Limb (tissue), 2 donors: ENCODE data around the gene SIRT3.
"Not testable (repeated sequence)": the region's sequence is repeated elsewhere in the genome, so short reads cannot be mapped to it uniquely, and the experiment has no call there.

Source experiments
- DNase-seq, 2 donors: peaks; one replicate each; pipeline ENCODE4 v3.0.0-alpha.2; 2016; ENCODE audit errors: extremely low spot score in 2 of 2

The SIRT3 gene

DNA sequence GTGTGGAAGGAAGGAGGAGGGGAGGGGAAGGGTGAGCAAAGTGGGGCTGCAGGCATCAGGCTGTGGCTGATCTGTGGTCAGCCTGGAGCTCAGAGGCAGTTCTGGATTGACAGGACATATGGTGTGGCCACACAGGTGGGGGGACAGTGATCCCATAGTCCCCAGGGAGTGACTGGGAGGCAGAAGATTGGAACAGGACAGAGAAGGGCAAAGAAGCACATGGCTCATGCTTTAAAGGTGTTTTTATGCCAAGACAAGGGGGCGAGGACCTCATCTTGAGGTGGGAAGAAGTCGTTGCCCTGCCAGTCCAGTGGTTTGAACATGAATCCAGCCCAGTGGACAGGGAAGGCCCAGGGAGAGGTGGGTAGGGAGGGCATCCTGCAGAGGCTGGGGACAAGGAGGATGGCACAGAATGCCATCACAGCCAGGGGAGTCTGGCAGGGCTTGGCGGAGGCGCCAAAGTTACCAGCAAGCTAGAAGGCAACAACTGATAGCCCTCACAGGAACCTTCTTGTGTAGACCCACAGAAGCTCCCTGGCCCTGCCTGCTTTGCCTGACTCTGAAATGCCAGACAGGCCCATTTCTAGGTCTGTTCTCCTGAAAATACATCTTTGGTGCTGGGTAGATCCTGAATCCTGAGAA, 32.1 kb downstream of the SIRT3 start:
- peak in 1 of 2 donors; percentile 18 for DNase-seq

DNA sequence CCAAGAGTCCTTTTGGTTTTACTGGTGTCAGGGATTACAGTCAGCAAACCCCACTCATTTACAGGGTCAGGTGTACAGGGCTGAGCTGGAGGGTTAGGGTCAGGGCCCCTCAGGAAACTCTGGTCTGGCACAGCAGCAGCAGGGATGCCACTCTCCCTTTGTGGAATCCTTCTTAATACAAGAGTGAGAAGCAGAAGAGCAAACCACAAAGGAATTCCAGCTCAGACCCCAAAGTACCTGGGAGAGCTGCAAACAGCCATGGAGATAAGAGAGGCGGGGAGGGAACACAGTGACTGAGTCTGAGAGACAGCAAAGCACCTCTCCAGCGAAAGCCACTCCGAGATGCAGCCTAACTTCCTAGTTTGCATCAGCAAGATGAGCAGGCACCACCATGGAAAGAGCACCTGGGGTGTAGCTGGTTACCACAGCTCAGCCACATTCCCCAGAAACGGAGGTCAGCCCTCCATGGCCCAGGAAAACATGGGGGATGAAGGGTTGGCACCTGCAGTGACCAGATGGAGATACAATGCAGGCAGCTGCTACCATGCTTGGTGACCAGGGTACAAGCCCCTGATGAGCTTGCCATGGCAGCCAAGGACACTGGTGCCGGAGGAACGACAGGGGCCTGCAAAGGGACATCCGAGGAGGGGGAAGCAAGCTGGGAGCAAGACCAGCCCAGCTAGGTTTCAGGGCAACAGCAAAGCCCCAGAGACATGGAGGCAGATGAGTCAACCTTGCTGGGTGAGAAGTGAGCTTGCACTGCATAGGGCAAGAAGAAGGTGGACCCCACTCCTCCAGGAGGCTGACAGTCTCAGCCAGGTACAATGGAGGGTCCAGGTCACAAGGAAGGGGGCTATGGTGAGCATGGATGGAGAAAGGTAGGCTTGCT, 32.8 kb downstream of the SIRT3 start:
- peak in 1 of 2 donors; percentile 14 for DNase-seq

DNA sequence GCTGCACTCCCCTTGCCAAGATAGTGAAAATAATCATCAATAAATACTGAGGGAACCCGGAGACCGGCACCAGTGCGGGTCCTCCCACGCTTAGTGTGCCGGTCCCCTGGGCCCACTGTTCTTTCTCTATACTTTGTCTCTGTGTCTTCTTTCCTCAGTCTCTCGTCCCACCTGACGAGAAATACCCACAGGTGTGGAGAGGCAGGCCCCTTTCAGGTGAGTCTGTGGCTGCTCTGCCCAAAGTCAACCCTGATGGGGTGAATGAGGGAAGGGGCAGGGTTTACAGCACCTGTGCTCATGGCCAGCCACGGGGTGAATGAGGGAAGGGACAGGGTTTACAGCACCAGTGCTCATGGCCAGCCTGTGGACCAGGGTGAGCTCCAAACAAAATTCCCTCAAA, 33.7 kb downstream of the SIRT3 start:
- DNase-seq, result no peak

DNA sequence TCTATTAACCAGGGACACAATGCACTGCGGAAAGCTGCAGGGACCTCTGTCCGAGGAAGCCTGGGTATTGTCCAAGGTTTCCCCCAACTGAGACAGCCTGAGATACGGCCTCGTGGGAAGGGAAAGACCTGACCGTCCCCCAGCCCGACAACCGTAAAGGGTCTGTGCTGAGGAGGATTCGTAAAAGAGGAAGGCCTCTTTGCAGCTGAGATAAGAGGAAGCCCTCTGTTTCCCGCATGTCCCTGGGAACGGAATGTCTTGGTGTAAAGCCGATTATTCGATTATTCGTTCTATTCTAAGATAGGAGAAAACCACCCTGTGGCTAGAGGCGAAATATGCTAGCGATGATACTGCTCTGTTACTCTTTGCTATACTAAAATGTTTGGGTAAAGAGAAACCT, 34.2 kb downstream of the SIRT3 start:
- no peak for DNase-seq

DNA sequence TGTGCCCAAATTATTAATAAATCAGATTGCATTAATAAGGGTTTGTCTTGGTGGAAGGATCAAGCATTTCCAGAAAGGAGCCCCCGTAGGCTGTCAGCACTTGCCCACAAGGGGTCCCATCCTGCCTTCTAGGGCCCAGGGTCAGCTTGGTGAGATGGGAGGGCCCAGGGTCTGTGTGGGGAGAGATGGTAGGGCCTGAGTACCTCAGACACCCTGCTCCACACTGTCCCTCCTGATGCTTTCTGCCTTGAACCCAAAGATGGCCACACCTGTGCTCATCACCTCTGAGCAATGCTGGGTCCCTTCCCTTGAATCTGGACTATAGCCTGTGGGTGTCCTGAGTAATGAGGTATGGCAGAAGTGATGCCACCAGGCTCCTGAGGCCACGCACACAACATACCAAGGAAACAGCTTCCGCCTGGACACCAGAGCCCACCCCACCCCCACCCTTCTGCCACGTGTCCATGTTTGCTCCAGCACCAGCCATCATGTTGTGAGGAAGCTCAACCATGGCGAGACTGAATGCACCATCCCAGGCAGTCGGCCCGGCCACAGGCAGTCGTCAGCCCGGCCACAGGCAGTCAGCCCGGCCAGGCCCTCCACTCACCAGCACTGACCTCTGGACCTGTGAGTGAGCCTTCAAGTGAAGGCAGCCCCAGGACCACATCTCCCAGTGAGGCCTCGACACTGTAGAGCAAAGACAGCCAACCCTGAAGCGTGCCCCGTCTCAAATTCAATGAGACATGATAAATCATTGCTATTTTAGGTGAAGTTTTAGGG, 35.7 kb downstream of the SIRT3 start:
- DNase-seq, result no peak

DNA sequence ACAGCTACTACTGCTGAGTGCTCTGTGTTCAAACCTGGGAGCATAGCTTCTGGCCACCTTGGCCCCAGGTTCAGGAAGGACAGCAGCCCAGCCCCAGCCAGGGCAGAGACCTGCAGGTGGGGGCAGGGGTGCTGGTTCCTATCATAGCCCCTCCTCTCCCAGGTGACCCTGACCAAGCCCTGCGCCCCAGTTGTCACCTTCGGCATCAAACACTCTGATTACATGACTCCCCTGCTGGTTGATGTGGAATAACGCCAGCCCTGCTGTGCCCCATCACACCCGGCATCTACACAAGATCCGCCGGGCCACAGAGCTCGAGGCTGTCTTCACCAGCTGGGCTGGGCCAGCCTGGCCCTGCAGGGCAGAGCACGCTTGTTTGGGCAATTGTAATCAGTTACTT, 36.4 kb downstream of the SIRT3 start:
- no peak for DNase-seq

DNA sequence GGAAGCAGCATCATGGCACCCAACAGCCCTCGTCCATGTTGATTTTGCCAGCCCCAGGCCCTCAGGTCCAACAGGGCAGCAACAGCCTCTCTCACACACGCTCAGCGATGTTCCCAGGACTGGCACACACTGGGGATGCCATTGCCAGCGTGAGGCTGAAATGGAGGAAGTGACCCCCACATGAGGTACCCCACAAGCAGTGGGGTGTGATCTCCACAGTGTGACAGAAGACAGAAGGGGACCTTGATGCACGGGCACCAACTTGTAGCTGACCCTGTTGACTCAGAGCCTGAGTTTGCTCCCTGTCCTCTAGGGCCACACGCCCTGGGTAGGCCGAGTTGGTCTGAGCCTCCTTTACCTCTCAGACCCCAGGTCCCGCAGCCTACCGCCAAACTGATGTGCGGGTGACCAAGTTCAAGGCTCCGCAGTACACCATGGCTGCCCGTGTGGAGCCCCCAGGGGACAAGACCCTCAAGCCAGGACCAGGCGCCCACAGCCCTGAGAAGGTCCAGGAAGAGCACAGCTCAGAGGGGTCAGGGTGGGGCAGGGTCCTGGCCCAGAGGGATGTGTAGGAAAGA, 37.0 kb downstream of the SIRT3 start:
- no peak for DNase-seq

DNA sequence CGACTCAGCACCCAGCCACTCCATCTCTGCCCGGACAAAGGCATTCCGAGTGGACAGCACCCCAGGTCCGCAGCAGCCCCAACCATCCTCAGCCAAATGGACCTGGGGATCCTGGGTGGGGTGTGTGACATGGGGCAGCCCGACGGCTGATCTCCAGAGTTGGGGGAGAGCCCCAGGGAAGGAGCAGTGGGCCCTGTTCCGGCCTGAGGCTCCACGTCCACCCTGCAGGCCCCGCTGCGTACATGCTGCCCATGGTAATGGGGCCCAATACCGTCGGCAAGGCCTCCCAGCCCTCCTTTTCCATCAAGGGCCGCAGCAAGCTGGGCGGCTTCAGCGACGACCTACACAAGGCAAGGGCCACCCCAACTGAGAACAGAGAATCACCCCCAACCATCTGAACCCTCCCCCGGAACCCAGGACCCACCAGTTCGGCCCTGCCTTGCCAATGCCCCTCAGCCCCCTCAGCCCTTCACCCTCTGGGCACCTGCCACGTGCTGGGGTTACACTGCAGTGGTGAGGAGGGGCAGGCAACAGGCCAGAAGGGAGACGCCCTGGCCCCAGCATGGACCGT, 37.8 kb downstream of the SIRT3 start:
- DNase-seq, result no peak

DNA sequence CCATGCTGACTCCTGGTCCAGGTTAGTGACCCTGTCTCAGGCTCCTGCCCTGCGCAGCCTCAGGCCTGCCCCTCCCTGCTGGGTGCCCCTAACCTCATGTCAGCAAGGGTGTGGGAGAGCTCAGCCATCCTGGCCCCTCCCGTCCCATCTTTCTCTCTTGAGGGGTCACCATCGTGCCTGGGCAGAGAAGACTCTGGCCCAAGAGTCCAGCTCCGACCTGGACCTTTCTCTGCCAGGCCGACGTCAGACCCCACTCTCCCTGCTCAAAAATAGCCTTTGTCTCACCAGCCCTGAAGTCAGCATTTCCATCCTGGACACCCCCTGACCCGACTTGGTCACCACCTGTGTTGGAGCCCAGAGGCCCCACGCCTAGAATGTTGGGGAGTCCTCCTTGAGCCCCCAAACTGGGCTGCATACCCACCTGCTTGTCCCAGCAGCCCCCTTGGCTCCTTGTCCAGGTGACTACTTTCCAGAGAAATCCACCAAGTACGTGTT, 38.4 kb downstream of the SIRT3 start:
- DNase-seq, result no peak

DNA sequence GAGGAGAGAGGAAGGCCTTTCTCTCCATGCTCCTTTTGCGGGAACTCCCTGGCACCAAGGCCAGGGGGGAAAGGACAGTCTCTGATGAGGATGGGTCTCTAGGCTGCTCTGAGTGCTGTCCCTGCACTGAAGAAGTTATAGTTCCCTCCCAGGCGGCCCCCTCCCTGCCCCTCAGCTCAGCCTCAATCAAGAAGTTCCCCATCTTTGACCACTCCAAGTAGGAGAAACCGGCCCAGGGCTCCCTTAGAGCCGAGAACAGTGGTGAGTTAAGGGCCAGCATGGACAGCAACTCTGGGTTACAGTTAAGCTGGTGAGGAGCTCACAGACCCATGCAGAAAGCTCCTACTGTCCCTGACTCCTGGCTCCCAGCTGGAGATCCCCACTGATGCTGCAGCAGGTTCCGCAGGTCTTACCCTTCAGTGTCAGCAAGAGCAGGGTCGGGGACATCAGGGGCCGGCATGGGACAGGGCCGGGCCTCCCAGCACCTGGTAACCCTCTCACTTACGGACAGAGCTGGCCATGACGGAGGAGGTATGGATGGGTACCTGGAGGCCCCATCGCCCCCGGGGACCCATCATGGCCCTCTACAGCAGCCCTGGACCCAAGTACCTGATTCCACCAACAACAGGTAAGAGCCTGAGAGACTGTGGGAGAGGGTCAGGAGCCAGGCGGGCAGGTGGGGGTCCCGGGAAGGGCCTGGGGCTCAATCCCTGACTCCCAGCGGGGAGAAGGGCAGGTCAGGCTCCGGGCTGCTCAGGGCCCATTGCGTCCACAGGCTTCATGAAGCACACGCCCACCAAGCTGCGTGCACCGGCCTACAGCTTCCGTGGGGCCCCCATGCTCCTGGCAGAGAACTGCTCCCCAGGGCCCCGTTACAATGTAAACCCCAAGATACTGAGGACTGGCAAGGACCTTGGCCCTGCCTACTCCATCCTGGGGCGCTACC, 39.1 kb downstream of the SIRT3 start:
- DNase-seq, result peak in 1 of 2 donors; percentile 29

DNA sequence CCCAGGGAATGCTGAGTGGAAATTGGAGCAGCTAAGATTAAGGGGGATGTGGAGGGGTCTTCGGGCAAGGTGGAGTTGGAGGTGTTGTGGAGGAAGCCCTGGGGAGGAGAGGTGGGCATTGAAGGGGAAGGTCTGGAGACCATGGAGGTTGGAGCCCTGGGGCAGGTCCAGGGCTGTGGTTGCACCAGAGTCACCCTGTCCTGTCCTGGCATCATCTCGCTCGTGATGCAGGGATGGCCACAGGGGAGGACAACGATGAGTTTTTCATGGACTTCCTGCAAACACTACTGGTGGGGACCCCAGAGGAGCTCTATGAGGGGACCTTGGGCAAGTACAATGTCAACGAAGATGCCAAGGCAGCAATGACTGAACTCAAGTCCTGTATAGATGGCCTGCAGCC, 42.7 kb downstream of the SIRT3 start:
- not testable (repeated sequence) for DNase-seq

DNA sequence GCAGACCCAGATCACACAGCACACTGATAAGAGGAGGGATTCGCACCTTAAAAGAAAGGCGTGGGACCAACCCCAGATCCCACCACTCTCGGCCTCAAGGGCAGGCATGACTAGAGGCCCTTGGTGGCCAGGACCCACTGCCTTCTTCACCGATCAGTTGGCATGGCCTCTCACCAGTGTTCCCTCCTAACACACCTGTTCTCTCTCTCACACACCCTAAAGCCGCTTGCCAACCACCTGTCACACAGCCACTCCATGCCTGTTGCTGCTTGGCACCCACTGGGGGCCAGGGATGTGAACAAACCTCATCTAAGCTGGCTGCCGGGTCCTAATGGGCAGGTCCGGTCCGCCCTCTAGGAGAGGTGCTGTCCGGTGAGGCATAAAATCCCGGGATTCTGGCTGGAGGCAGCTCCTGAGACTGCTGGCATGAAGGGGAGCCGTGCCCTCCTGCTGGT, 43.4 kb downstream of the SIRT3 start, which contains the start of gene SCGB1C1:
Gene SCGB1C1, plus strand, starts transcription at position 405 of the 455 bp plus-strand sequence. Its CDS starts 22 bp downstream, at position 427.
- not testable (repeated sequence) for DNase-seq

DNA sequence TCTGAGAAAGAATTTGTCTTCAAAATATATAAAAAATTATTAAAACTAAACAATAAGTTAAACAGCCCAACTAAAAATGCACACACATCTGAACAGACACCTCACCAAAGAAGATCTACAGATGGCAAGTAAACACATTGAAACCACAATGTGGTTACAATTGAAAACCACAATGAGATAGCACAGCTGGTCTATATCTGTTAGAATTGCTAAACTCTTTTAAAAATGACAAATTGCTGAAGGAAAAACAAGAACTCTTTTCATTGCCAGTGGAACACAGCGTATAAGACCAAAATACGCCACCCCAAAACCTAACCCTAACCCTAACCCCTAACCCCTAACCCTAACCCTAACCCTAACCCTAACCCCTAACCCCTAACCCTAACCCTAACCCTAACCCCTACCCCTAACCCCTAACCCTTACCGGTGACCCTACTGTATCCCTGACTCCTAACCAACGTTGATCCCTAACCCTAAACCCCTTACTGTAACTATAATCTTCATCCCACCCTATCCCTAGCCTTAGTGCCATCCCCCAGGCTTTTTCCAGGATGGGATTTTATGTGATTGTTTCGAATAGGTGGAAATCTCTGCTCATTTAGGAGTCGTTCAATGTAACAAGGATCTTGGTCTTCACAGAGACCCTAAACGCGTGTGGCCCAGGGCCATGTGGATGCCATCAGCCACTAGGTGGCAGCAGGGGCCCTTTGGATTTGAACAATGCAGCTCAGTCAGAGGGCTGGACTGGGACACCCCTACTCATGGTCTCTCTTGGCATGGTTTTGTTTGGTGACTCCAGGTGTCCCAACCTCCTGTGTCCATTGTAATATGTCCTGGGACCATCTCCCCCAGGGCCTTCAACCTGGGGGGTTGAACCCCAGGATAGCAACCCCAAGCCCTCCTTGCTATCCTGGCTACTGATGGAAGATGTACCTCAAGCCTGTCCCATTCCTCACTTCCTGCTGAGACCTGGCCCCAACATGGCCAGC, 44.4 kb downstream of the SIRT3 start:
- DNase-seq, result not testable (repeated sequence)

DNA sequence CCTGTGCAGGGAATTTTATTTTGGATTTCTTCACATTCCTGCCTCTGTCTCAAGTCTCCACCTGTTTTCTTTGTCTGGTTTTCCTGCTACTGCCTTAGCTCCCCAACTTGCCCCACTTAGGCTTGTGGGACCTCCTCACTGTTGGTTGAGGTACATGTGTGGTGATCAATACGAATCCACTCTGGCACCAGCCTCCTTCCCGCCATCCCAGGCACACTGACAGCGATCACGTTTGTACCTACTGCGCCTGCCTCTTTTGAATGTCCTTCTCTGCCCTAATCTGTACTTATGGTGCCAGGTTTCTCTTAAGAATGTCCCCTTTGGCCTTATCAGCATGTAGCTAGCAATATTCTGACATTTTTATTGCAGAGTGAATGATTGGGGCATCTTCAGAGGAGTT, 45.6 kb downstream of the SIRT3 start:
- not testable (repeated sequence) for DNase-seq

DNA sequence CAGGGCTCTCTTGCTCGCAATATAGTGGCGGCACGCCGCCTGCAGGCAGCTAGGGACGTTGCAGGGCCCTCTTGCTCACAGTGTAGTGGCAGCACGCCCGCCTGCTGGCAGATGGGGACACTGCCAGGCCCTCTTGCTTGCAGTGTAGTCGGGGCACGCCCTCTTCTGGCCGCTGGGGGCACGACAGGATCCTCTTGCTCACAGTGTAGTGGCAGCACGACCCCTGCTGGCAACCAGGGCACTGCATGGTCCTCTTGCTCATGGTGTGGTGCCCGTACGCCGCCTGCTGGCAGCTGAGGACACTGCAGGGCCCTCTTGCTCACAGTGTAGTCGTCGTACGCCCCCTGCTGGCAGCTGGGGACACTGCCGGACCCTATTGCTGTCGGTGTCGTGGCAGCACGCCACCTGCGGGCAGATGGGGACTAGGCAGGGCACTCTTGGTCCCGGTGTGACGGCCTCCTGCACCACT, 46.3 kb downstream of the SIRT3 start:
- not testable (repeated sequence) for DNase-seq

DNA sequence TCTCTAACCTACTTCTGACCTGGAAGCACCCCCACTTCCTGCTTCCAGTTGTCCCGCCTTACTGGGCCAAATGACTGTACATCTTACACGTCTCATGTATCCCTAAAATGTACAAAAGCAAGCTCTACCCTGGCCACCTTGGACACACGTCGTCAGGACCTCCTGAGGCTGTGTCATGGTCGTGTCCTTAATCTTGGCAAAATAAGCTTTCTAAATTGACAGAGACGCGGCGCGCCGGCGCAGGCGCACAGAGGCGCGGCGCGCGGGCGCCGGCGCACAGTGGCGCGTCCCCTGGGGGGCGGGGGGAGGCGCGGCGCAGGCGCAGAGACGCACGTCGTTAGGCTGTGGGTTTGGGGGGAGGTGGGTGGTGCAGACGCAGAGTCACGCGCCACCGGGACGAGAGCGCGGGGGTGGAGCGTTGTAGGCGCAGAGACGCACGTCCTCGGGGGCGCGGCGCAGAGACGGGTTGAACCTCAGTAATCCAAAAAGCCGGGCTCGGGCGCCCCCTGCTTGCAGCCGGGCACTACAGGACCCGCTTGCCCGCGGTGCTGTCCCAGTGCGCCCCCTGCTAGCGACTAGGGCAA, 46.9 kb downstream of the SIRT3 start:
- not testable (repeated sequence) for DNase-seq

DNA sequence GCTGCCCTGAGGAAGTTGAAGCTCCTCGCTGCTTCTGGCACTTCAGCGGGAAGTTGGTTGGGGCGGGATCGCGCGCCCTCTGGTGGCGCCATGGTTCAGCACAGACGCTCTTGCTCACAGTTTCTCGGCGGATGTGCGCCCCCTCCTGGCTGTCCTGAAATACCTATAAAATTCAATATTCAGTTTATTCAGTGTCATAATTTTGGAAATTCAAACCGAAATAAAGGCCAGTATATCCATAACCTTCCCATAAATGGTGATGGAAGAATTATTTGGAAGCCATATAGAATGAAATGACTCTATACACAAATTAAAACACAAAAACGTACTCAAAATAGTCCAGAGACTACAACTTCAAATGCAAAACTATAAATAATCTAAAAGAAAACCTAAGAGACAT, 55.9 kb downstream of the SIRT3 start:
- not testable (repeated sequence) for DNase-seq
